ENCODE measurements around the gene ERVW-1.

Gene ERVW-1

GRCh38 chr7:92427193-92427592 is 50.6 kb downstream of the ERVW-1 start:
- peaks cover 9% of the 10 kb centered on the region for H3K4me1 Mint-ChIP-seq
- no peaks in the 10 kb centered on the region for H3K36me3 Mint-ChIP-seq
- H3K27ac Mint-ChIP-seq, result no peak overlapping the region
- peaks cover 5% of the 10 kb centered on the region for H3K27me3 Mint-ChIP-seq
- H3K9me3 Mint-ChIP-seq, result no peaks in the 10 kb centered on the region
- no peak overlapping the region for H3K4me3 Mint-ChIP-seq
- no peak for DNase-seq (ENCODE audit: low spot score in 2 of 2)
- no peak for ATAC-seq (ENCODE audit: low read depth)

- Mint-ChIP-seq H3K27ac (no peak overlapping the region), H3K4me3 (peak overlapping the region; percentile 31), H3K36me3 (no peaks in the 10 kb centered on the region), H3K27me3 (peaks cover 5% of the 10 kb centered on the region), H3K4me1 (peaks cover 9% of the 10 kb centered on the region), H3K9me3 (no peaks in the 10 kb centered on the region)
- peak; percentile 21 for ATAC-seq (ENCODE audit: low read depth)
- no peak for DNase-seq (ENCODE audit: low spot score in 2 of 2)
These were observed 52.3 kb downstream of the ERVW-1 start for GRCh38 chr7:92425311-92425947.

- ATAC-seq (ENCODE audit: low read depth) (no peak), DNase-seq (ENCODE audit: low spot score in 2 of 2) (no peak)
- no peaks in the 10 kb centered on the region for H3K36me3 Mint-ChIP-seq
- no peaks in the 10 kb centered on the region for H3K9me3 Mint-ChIP-seq
- no peak overlapping the region for H3K27ac Mint-ChIP-seq
- peaks cover 5% of the 10 kb centered on the region for H3K27me3 Mint-ChIP-seq
- H3K4me1 Mint-ChIP-seq, result peaks cover 9% of the 10 kb centered on the region
- peak overlapping the region; percentile 0 for H3K4me3 Mint-ChIP-seq
These were observed 54.0 kb downstream of the ERVW-1 start for GRCh38 chr7:92423710-92424131.

DNA sequence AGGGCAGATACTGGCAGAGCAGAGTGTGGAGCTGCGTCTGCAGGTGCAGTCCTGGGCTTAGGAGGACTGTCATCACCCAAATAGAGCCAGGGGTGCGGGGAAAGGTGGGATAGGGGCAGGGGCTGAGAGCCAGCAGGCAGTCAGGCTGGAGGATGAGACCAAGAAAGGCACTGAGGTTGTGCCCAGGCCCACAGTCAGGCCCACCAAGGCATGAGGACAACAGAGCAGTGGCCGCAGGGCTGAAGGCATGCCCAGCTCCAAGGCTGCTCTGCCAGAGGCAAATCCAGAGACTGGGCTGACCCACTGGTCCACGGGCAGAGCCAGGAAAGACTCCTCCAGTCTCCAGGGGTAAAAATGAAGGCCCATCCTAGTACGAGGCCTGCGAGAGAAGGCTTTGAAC is 54.8 kb downstream of the ERVW-1 start:
- H3K36me3 Mint-ChIP-seq, result no peaks in the 10 kb centered on the region
- ATAC-seq (ENCODE audit: low read depth) (no peak), DNase-seq (ENCODE audit: low spot score in 2 of 2) (no peak)
- H3K27ac Mint-ChIP-seq, result no peak overlapping the region
- peaks cover 9% of the 10 kb centered on the region for H3K4me1 Mint-ChIP-seq
- H3K9me3 Mint-ChIP-seq, result no peaks in the 10 kb centered on the region
- no peak overlapping the region for H3K4me3 Mint-ChIP-seq
- H3K27me3 Mint-ChIP-seq, result peaks cover 5% of the 10 kb centered on the region

DNA sequence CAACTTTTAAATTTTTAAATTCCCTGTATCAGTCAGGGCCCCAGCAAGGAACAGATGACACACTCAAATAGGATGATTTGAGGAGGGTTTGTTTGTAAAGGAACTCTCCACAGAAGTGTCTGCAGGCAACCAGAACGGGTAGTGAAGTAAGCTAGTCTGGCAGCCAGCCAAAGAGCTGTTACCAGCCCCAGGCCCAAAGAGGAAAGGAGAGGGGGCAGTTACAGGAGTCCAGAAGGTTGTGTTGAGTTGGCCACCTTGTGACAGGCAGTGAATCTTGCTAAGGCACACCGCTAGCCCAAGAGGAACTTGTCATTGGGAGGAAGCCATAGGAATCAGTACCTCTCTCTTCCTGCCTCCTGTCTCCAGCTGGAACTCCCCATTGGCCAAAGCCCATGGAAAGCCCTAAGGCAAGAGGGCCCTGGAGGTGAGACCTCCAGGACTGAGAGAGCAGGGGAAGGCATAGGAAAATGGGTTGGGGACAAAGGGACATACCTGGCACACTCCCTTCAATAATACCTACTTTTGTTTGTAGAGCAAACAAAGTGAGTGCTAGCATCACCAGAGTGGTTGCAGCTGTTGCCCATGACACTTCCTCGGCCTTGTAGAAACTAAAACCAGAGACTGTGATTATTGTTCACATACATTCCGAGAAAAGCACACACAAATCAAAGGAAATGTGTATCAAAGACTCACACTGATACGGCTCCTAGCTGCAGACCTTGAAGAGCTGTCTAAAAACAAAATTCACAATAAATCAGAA is 55.9 kb downstream of the ERVW-1 start:
- H3K4me3 Mint-ChIP-seq, result no peak overlapping the region
- no peak for DNase-seq (ENCODE audit: low spot score in 2 of 2)
- H3K27me3 Mint-ChIP-seq, result peaks cover 5% of the 10 kb centered on the region
- H3K36me3 Mint-ChIP-seq, result no peaks in the 10 kb centered on the region
- ATAC-seq (ENCODE audit: low read depth), result no peak
- H3K9me3 Mint-ChIP-seq, result no peaks in the 10 kb centered on the region
- H3K4me1 Mint-ChIP-seq, result peaks cover 9% of the 10 kb centered on the region
- no peak overlapping the region for H3K27ac Mint-ChIP-seq
